Urothelium cell line (cell line): ENCODE results near the gene TLK2.

Source experiments
- DNase-seq: peaks from one replicate; pipeline ENCODE4 v3.0.0; 2011; ENCODE audit warnings: low spot score, mixed read lengths
- FAIRE-seq: peaks from 2 replicates; lab custom pipeline; 2011; peaks lifted over from hg19 to GRCh38; lab: Jason Lieb, UNC

TLK2 gene

DNA sequence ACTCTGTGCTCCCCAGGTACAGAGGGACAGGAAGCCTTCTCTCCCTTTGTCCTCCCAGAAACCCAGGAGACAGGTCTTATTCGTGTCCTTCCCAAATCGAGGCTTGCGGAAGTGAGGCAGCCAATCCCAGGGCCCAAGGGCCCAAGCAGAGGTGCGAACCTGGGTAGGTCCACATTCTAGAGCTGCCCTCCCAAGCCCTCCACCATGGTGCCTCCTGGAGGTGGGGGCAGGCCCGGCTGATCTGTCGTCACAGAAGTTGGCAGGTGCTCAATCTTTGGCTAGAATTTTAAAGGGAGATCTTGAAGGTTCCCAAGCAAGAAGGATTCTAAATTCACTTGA lies 170.3 kb downstream of the TLK2 start:
- DNase-seq, result no peak
- no peak for FAIRE-seq

- DNase-seq (no peak), FAIRE-seq (peak; percentile 74)
These were observed 170.9 kb downstream of the TLK2 start for GRCh38 chr17:62649570-62649969.

DNA sequence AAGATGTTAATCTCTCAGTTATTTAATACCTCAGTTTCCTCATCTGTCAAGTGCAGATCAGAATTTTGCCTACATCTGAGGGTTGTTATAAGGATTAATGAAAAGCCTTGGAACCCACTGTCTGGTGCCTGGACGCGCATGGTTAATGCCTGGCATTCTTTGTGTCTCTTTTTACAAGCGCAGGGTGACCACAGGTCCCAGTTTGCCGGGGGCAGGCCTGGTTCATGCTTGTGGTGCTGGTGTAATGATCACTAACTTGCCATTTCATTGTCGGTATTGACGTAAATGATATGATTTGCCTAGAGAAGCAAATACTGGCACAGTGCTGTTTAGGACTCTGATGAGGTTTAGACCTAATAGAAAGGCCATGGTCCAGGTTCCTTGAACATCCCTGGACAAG lies 172.0 kb downstream of the TLK2 start:
- FAIRE-seq (peak; percentile 93), DNase-seq (no peak)

DNA sequence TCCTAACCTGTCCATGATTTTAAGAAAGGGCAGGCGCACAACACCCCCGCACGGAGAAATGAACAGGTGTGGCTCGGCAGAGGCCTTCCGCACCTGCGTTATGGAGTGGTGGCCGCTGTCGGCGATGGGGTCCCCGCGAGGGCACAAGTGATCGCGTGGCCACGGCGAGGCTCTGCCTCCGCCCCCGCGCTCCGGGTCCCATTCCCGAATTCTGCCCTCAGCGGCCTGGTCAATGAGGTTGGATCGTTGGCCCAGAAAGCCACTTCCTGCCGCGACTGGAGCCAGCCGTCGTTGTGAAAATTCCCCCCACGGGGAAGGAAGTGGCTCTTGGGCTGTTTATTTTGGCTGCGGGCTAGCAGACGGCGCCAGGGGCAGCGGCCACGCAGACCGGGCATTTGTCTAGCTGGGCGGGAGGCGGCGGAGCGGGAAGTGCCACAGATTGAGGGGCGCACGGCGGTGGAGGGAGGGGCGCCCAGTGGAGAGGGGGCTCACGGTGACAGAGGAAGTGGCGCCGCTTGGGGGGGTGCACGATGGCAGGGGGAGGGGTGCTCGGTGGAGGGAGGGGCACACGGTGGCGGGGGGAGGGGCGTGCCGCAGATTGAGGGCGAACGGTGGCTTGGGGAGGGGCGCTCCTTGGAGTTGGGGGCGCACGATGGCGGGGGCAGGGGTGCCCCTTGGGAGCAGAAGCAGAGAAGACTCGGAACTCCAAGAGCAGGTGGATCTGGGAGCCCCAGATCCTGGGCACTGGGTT lies 173.8 kb downstream of the TLK2 start:
- FAIRE-seq, result peak; percentile 98
- peak; percentile 87 for DNase-seq

GRCh38 chr17:62653002-62653825 lies 174.6 kb downstream of the TLK2 start:
- FAIRE-seq, result no peak
- DNase-seq, result peak; percentile 93

DNA sequence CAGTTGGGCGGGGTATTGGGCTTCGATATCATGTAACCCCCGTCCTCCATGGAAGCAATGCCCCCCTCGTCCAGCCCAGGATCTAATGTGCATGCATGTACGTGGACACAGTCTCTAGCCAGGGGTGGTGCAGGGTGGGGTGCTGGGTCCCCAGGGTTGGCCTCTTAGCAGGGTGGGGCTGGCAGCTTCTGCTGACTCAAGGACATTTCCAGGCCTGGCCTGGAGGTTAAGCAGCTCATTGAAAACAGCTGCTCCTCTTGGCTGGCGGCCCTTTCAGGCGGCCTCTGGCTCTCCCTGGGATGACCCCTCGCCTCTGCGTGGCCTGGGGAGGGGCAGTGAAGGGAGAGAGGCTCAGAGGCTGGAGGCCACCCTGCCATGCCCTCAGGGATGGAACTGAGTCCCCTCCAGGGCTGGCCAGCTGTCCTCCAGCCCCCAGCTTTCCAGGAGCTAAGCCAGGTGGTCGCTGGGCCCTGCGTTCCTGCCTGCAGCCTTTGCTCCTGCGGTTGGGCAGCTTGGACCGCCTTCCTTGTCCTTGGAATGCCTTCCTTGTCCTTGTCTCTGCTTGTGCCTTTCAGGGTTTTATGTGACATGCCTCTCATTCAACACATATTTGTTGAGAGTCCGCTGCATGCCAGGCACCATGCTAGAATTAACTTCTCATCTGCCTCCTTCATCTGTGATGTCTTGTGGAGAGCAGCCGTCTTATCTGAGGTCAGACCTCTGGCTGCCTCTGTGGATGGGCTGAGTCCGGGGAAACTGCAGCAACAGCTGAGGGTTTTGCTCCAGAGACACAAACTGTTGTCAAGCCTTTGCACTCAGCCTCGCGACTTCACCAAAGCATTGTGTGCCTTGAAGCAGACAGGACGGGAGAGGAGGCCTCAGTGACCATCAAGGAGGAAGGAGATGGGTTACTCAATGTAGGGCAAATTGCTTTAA lies 175.5 kb downstream of the TLK2 start:
- FAIRE-seq (no peak), DNase-seq (no peak)

- FAIRE-seq (no peak), DNase-seq (no peak)
These were observed 177.0 kb downstream of the TLK2 start for GRCh38 chr17:62655656-62656055.

DNA sequence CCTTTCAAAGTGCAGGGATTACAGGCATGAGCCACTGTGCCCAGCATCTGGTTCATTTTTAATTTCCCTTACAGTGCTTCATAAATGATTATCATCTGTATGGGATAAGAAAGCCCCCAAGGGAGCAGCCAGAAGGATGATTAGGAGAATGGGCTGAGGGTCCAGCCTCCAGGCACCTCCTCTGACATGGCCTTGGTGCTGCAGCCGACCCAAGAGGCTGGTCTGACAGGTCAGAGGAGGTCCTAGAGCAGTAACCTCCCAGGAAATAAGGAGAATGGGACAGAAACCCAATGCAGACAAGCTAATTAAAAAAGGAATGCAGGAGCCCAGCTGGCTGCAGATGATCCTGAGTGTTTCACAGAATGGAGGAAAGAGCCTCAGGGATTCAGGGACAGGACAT lies 177.8 kb downstream of the TLK2 start:
- FAIRE-seq (no peak), DNase-seq (no peak)

- DNase-seq, result no peak
These were observed 178.6 kb downstream of the TLK2 start for GRCh38 chr17:62657145-62657665.

DNA sequence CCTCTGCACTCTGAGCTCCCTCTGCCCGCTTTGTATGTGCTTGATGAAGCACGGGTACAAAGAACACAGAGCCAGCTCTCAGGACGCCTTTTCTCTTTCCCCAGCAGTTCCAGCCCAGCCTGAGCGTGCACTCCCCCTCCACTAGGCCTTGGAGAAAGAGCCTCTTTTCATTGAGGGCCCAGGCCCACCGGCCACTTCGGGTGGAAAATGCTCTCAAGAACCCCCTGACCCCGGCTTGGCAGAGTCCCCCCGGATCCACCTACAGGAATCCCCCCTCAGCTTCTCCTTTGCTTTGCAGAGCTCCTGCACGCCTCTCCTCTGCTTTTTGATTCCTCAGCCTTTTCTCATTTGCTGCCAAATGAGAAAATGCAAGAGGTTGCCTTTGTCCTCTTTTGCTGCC lies 179.1 kb downstream of the TLK2 start:
- DNase-seq (no peak), FAIRE-seq (no peak)

More at GRCh38 chr17:62657145-62657665, 178.6 kb downstream of the TLK2 start:
- peak; percentile 9 for FAIRE-seq

DNA sequence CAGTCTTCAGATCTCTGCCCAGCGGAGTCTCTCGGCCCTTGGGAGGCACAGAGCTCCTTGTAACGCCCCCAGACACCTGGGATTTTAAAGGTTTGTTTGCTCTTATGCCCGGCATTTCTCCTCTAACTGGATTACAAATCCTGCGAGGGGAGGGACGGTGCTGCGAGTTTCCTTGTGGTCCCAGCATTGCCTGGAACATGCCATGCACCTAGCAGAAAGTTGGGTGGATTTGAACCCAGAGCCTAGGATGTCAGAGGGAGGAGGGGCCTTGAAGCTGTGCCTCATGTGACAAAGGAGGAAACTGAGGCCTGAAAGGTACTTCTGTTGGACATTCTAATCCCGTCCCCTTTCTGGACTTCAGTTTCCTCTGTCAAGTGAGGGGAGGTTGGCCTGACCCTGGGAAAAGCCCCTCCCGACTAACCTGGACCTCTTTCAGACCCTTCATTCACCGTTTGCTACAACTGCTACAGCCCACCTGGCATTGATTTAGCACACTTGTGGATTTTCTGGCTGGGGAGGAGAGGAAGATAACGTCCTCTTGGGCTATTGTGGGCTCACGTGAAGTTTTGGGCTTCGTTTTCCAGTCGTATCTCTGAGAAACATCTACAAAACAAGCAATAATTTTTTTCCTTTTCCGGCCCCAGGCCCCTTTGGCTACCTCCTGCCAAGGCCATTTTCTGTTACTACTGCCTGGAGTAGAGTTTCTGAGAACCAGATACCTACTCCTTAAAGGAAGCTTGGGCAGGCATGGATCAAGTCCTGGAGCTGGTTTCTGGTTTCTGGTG lies 179.7 kb downstream of the TLK2 start:
- DNase-seq (no peak), FAIRE-seq (peak; percentile 44)

- no peak for FAIRE-seq
These were observed 182.0 kb downstream of the TLK2 start for GRCh38 chr17:62660629-62661118.

GRCh38 chr17:62661337-62661736 lies 182.7 kb downstream of the TLK2 start:
- no peak for FAIRE-seq
- DNase-seq, result no peak

More at GRCh38 chr17:62660629-62661118, 182.0 kb downstream of the TLK2 start:
- no peak for DNase-seq

- DNase-seq, result no peak
- peak; percentile 86 for FAIRE-seq
These were observed 184.2 kb downstream of the TLK2 start for GRCh38 chr17:62662855-62663254.
